Endothelial cell of umbilical vein (primary cell): ENCODE data around the gene FCN2. TPM values are rescaled to one million over a fixed set of nuclear protein-coding genes. Genes with fewer than 3 reads are reported as not detected.

Source experiments
- BruUV-seq: library from RNA; stranded (reverse); fragments of 400-500 nt; replicated peaks from 2 replicates; lab custom pipeline; 2021; lab: Mats Ljungman, UMichigan
- CTCF ChIA-PET: fragments of 300-600, 350-600 bp; sonication (Branson Sonifier 250); formaldehyde crosslinking; loops from one replicate; lab custom pipeline; 2021; ENCODE audit warnings: antibody characterized with exemption, inconsistent platforms; lab: Charles Lee
- POLR2A ChIA-PET: fragments of 300-600, 350-600 bp; sonication (Branson Sonifier 250); formaldehyde crosslinking; loops from one replicate; lab custom pipeline; 2021; ENCODE audit warnings: antibody characterized with exemption, inconsistent platforms; lab: Charles Lee
- DNase-seq: peaks from one replicate; pipeline ENCODE4 v3.0.0-alpha.2; 2011; ENCODE audit warnings: low read depth, low spot score
- FAIRE-seq: peaks from 2 replicates; lab custom pipeline; 2011; peaks lifted over from hg19 to GRCh38; lab: Jason Lieb, UNC
- H2AFZ ChIP-seq: 2 replicates; pipeline ENCODE4 v1.6.0; 2012; ENCODE audit warnings: low read depth, low read length, control low read depth, inconsistent platforms
- H3K27ac ChIP-seq: 2 replicates; pipeline ENCODE4 v1.5.1; 2011; ENCODE audit warnings: low read depth, mild to moderate bottlenecking, control low read depth, low read length, moderate library complexity; ENCODE audit not compliant: insufficient read depth
- H3K27me3 ChIP-seq, 2 experiments: 2 replicates each; pipeline versions ENCODE4 v1.6.0 to v1.6.1; 2011; ENCODE audit warnings: low read length in 2 of 2, mixed read lengths in 1 of 2; ENCODE audit not compliant: control insufficient read depth in 2 of 2, insufficient read depth in 2 of 2
- H3K36me3 ChIP-seq, 2 experiments: 2 replicates in 1 of 2; 3 replicates in 1 of 2; pipeline ENCODE4 v1.5.1; 2011; ENCODE audit warnings: low read length in 2 of 2, mild to moderate bottlenecking in 1 of 2, moderate library complexity in 1 of 2; ENCODE audit not compliant: control insufficient read depth in 2 of 2, insufficient read depth in 2 of 2; ENCODE audit errors: extremely low read depth in 1 of 2
- H3K4me1 ChIP-seq: 3 replicates; pipeline ENCODE4 v1.5.1; 2011; ENCODE audit warnings: mild to moderate bottlenecking, low read length; ENCODE audit not compliant: control insufficient read depth, insufficient read depth; ENCODE audit errors: extremely low read depth
- H3K4me2 ChIP-seq: 2 replicates; pipeline ENCODE4 v1.6.1; 2011; ENCODE audit warnings: low read length, control low read depth, mixed read lengths; ENCODE audit not compliant: insufficient read depth
- H3K4me3 ChIP-seq, 3 experiments: fragments of 200-600 bp in 1 of 3; sonication (generic), shearing (Covaris generic) in 1 of 3; replicated peaks in 1 of 3; 2 replicates each; pipeline ENCODE4 v1.5.1; 2011 to 2016; ENCODE audit warnings: control low read depth in 3 of 3, low read length in 3 of 3, mild to moderate bottlenecking in 2 of 3, inconsistent platforms in 1 of 3, low read depth in 1 of 3, moderate library complexity in 1 of 3; ENCODE audit not compliant: insufficient read depth in 1 of 3
- H3K79me2 ChIP-seq: 2 replicates; pipeline ENCODE4 v1.6.0; 2012; ENCODE audit warnings: low read length, inconsistent platforms; ENCODE audit not compliant: control insufficient read depth, insufficient read depth
- H3K9ac ChIP-seq: replicated peaks from 2 replicates; pipeline ENCODE3; 2011; ENCODE audit warnings: low read length, control low read depth; ENCODE audit not compliant: insufficient read depth; ENCODE audit errors: extremely low read depth
- H3K9me1 ChIP-seq: replicated peaks from 3 replicates; pipeline ENCODE4 v1.6.0; 2011; ENCODE audit warnings: mild to moderate bottlenecking, low read length; ENCODE audit not compliant: control insufficient read depth, insufficient read depth; ENCODE audit errors: extremely low read depth
- H3K9me3 ChIP-seq: replicated peaks from 2 replicates; pipeline ENCODE4 v1.5.1; 2012; ENCODE audit warnings: low read length, inconsistent platforms; ENCODE audit not compliant: control insufficient read depth, insufficient read depth
- H4K20me1 ChIP-seq: replicated peaks from 2 replicates; pipeline ENCODE3; 2011; ENCODE audit warnings: mild to moderate bottlenecking, low read length; ENCODE audit not compliant: control insufficient read depth, insufficient read depth; ENCODE audit errors: extremely low read depth
- EZH2 ChIP-seq: IDR thresholded peaks from 2 replicates; pipeline ENCODE4 v1.6.1; 2012; ENCODE audit warnings: borderline replicate concordance, low read depth, mild to moderate bottlenecking, moderate library complexity, low read length, inconsistent platforms; ENCODE audit not compliant: severe bottlenecking
- FOS ChIP-seq: IDR thresholded peaks from 2 replicates; pipeline ENCODE4 v1.6.1; 2011; ENCODE audit warnings: mild to moderate bottlenecking, low read length, moderate library complexity, borderline replicate concordance; ENCODE audit not compliant: insufficient read depth
- GATA2 ChIP-seq: IDR thresholded peaks from 2 replicates; pipeline ENCODE4 v1.7.0; 2011; ENCODE audit warnings: low read depth, mild to moderate bottlenecking, moderate library complexity, mixed read lengths, low read length; ENCODE audit not compliant: insufficient read length, insufficient read depth
- JUN ChIP-seq: IDR thresholded peaks from 2 replicates; pipeline ENCODE4 v1.6.1; 2011; ENCODE audit warnings: borderline replicate concordance, low read depth; ENCODE audit not compliant: insufficient read length, insufficient read depth
- MYC ChIP-seq: IDR thresholded peaks from one replicate; pipeline ENCODE4 v1.6.1; 2011; ENCODE audit warnings: mild to moderate bottlenecking, low read depth, low read length
- POLR2A ChIP-seq: IDR thresholded peaks from 2 replicates; pipeline ENCODE4 v1.6.1; 2012; ENCODE audit warnings: low read depth, mild to moderate bottlenecking, control low read depth, low read length
- POLR2AphosphoS5 ChIP-seq: IDR thresholded peaks from 2 replicates; pipeline ENCODE4 v1.6.1; 2012; ENCODE audit warnings: low read depth, mild to moderate bottlenecking, control low read depth, low read length, moderate library complexity; ENCODE audit not compliant: insufficient read depth
- dilution Hi-C: fragments of 300-500 bp; cut with MboI; formaldehyde crosslinking; loops from one replicate; pipeline ENCODE4 v1.15.0; 2019; ENCODE audit warnings: low sequenced_read_pairs; ENCODE audit not compliant: extremely low pct_ligation_motif_present
- intact Hi-C: fragments of 100-400 bp; cut with micrococcal nuclease; formaldehyde crosslinking; loops from one replicate; pipeline ENCODE4 v1.10.0; 2022
- polyA plus RNA-seq, 4 experiments: library from polyadenylated mRNA; depleted of rRNA in 3 of 4; stranded (reverse) in 3 of 4; unstranded in 1 of 4; fragments of >200 nt; gene quantifications; 2 replicates each; pipeline versions ENCODE4 v1.2.1 to v1.2.3, GENCODE V29; 2011 to 2012; ENCODE audit warnings: missing spikeins in 1 of 4
- total RNA-seq: library from RNA; stranded (reverse); gene quantifications from 2 replicates; pipeline ENCODE4 v1.2.3, GENCODE V29; 2021
- TF ChIP-seq, protein P1 (sequence below), 2 donors: IDR thresholded peaks; 1 replicate in 1 of 2; 2 replicates in 1 of 2; pipeline ENCODE4 v1.5.1; 2011; ENCODE audit warnings: low read length in 2 of 2, mild to moderate bottlenecking in 2 of 2, moderate library complexity in 2 of 2, control low read depth in 1 of 2, inconsistent platforms in 1 of 2, low read depth in 1 of 2; ENCODE audit not compliant: insufficient read depth in 1 of 2; ENCODE audit errors: extremely low read depth in 1 of 2
- TF ChIP-seq, protein P2 (sequence below): IDR thresholded peaks from 2 replicates; pipeline ENCODE4 v1.6.1; 2011; ENCODE audit not compliant: insufficient read depth, insufficient read length

The FCN2 gene
- total and polyA plus RNA-seq, 2 donors (not counting 3 experiments of a cell fraction or from before 2014, with no cell fraction given), result not detected

DNA sequence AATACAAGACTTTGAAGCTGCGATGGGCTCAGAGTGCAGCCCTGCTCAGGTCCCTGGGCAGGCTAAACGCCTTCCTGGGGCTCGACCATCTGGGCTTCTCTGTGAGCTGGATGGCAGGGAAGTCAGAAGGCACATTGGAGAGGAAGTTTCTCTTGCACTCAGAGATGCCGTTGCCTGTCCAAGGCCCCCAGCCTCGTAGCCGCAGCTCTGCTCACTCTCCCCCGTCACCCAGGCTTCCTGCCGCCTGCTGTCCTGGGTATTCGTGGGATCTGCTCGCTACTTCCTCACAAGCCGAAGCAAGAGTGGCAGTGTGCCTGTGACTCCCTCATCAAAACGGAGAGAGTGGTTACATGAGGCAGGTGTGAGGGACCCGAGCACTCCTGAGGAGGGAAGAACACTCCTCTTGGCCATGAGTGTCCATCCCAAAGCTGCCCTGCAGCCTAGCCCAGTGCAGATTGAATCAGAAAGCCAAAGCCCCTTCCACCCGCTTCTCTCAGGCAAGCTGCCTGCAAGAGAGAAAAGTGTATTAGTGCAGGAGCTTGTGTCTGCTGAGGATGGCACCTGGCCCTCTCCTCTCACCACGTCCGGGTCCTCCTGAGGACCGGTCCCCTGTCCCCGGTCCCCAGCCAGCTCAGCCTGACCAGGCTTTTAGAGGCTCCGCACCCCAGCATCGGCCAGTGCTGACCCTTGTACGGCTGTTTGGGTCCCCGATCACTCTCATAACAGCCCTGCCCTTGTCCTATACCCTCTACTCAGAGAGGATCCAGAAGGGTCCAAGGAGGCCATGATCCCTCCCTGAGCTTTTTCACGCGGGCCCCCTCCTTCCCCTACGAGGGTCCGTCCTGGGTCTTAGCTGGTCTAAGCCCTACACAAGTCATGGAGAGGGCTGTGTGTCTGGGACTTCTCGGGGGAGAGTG lies 7.3 kb downstream of the FCN2 start:
- TF ChIP-seq POLR2A, result no peak
- no peak for TF ChIP-seq GATA2
- no peak for TF ChIP-seq EZH2
- TF ChIP-seq, protein P1, sequence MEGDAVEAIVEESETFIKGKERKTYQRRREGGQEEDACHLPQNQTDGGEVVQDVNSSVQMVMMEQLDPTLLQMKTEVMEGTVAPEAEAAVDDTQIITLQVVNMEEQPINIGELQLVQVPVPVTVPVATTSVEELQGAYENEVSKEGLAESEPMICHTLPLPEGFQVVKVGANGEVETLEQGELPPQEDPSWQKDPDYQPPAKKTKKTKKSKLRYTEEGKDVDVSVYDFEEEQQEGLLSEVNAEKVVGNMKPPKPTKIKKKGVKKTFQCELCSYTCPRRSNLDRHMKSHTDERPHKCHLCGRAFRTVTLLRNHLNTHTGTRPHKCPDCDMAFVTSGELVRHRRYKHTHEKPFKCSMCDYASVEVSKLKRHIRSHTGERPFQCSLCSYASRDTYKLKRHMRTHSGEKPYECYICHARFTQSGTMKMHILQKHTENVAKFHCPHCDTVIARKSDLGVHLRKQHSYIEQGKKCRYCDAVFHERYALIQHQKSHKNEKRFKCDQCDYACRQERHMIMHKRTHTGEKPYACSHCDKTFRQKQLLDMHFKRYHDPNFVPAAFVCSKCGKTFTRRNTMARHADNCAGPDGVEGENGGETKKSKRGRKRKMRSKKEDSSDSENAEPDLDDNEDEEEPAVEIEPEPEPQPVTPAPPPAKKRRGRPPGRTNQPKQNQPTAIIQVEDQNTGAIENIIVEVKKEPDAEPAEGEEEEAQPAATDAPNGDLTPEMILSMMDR (IDR thresholded peaks at IDR 0.05; ENCODE audit: extremely low read depth in 1 of 2, insufficient read depth in 1 of 2, low read depth in 1 of 2, low read length in 2 of 2), result no peak
- TF ChIP-seq JUN, result no peak
- TF ChIP-seq FOS, result no peak
- no peak for TF ChIP-seq POLR2AphosphoS5
- TF ChIP-seq, protein P2, sequence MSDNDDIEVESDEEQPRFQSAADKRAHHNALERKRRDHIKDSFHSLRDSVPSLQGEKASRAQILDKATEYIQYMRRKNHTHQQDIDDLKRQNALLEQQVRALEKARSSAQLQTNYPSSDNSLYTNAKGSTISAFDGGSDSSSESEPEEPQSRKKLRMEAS, result no peak
- TF ChIP-seq MYC, result no peak
- dilution Hi-C loops, result no loop called here

More for the DNA sequence above, 7.3 kb downstream of the FCN2 start:
- Histone ChIP-seq H2AFZ (no peak overlapping the region), H3K9me3 (no peaks in the 10 kb centered on the region), H3K4me3 (no peak overlapping the region), H3K79me2 (no peaks in the 10 kb centered on the region), H3K9ac (no peak overlapping the region), H3K4me1 (no peaks in the 10 kb centered on the region), H3K27ac (no peak overlapping the region), H3K4me2 (no peak overlapping the region), H3K36me3 (no peaks in the 10 kb centered on the region), H3K9me1 (no peaks in the 10 kb centered on the region), H3K27me3 (peaks cover 0 to 2% of the 10 kb centered on the region in 2 experiments), H4K20me1 (no peaks in the 10 kb centered on the region)
- intact Hi-C loops, result no loop called here
- BruUV-seq, result no TSS peak
- DNase-seq (no peak), FAIRE-seq (no peak)
- ChIA-PET POLR2A (no interaction called here), CTCF (no interaction called here)
